Tibial nerve (tissue), 4 donors: ENCODE data around the gene IPO4.

ENCODE experiments used
- CTCF ChIP-seq, 5 experiments: fragments of 200-600 bp in 3 of 5; fragments of 450-650 bp in 2 of 5; sonication (generic) in 3 of 5; IDR thresholded peaks; one replicate each; pipeline ENCODE4 v1.5.1; 2016 to 2019; ENCODE audit warnings: antibody characterized with exemption in 5 of 5, mild to moderate bottlenecking in 3 of 5, moderate library complexity in 2 of 5
- EP300 ChIP-seq, 2 donors: sonication (generic); formaldehyde crosslinking; IDR thresholded peaks; one replicate each; pipeline ENCODE4 v1.6.1; 2017; ENCODE audit warnings: antibody characterized with exemption in 2 of 2, mild to moderate bottlenecking in 1 of 2
- POLR2A ChIP-seq, 2 donors: fragments of 450-650 bp; IDR thresholded peaks; one replicate each; pipeline ENCODE4 v1.6.1; 2017; ENCODE audit warnings: antibody characterized with exemption in 2 of 2, mild to moderate bottlenecking in 2 of 2, moderate library complexity in 2 of 2

GRCh38 chr14:24130717-24131548, 57.7 kb downstream of the IPO4 start:
- no peak for TF ChIP-seq CTCF (IDR thresholded peaks at IDR 0.05)
- TF ChIP-seq POLR2A (IDR thresholded peaks at IDR 0.05): no peak
- TF ChIP-seq EP300 (IDR thresholded peaks at IDR 0.05): no peak
